Measurements from ENCODE around the gene CLEC6A. TPM values are rescaled to one million over a fixed set of nuclear protein-coding genes. Genes with fewer than 3 reads are reported as not detected.

CLEC6A gene
- total RNA-seq, 1 experiment from 2014 or later = not detected

DNA sequence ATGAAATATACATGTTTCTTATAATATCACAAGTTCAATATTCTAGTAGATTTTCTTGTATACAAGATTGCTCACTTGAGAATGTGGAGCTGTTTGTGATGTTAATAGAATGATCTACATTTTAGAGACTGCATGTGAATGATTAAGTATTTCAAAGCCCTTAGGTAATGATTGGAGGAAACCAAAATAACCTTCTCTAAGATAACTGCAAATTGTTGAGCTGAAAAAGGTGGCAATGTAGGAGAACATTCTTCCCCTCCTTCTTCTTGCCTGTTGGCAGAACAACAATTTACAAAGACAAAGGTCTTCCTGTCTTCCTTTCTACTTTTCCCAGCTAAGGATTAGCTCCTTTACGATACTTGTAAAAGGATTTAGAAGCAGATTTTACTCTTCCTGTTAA is 2.0 kb upstream of the CLEC6A start:
- Mint-ChIP-seq H3K4me1 (ENCODE audit: low read depth, unreplicated experiment) (peaks cover 13% of the 10 kb centered on the region), H3K36me3 (ENCODE audit: insufficient read depth, unreplicated experiment) (no peaks in the 10 kb centered on the region), H3K9me3 (ENCODE audit: low read depth, unreplicated experiment) (peaks cover 3% of the 10 kb centered on the region), H3K27me3 (ENCODE audit: unreplicated experiment) (peaks cover 8% of the 10 kb centered on the region), H3K27ac (ENCODE audit: unreplicated experiment) (no peak overlapping the region), H3K4me3 (ENCODE audit: low read depth, unreplicated experiment) (no peak overlapping the region)
- TF ChIP-seq CTCF (IDR thresholded peaks at IDR 0.05; ENCODE audit: unreplicated experiment) = no peak
- CTCF ChIA-PET = interaction anchor here (0.6 kb wide), 1 partner anchor 1276 kb away, joined by 3 read pairs; no protein-coding TSS in a partner anchor
- no peak for DNase-seq
- intact Hi-C loops (cut with micrococcal nuclease; ENCODE audit: unreplicated experiment) = loop anchor here (10.0 kb wide), 1 partner anchor 49 kb away; no protein-coding TSS in a partner anchor
- no TSS peak for BruUV-seq (replicated peaks)

DNA sequence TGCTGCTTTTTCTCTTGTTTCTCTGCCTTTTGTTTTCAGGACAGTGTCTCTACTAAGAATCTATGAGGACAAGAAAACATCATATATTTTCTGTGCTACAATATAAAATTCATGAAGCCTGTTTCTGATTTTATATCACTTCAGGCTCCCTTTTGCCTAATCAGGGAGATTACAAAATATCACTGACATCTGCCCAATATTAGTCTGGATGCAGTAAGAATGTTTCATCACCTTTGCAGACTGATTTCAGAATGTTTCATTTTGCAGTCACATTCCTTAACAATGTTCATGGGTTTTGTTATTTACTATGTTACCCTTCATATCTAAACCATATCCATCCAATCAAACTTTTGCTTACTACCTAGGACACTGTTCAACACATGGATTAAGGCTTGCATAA is 491 bp upstream of the CLEC6A start:
- H3K9me3 Mint-ChIP-seq (ENCODE audit: low read depth, unreplicated experiment) = peaks cover 3% of the 10 kb centered on the region
- H3K27me3 Mint-ChIP-seq (ENCODE audit: unreplicated experiment) = peaks cover 17% of the 10 kb centered on the region
- no peaks in the 10 kb centered on the region for H3K36me3 Mint-ChIP-seq (ENCODE audit: insufficient read depth, unreplicated experiment)
- H3K4me1 Mint-ChIP-seq (ENCODE audit: low read depth, unreplicated experiment) = no peaks in the 10 kb centered on the region
- BruUV-seq (replicated peaks) = no TSS peak
- no peak overlapping the region for H3K27ac Mint-ChIP-seq (ENCODE audit: unreplicated experiment)
- no peak for TF ChIP-seq CTCF (IDR thresholded peaks at IDR 0.05; ENCODE audit: unreplicated experiment)
- CTCF ChIA-PET = no interaction called here
- DNase-seq = no peak
- intact Hi-C loops (cut with micrococcal nuclease; ENCODE audit: unreplicated experiment) = loop anchor here (10.0 kb wide), 1 partner anchor 50 kb away; no protein-coding TSS in a partner anchor
- H3K4me3 Mint-ChIP-seq (ENCODE audit: low read depth, unreplicated experiment) = no peak overlapping the region

GRCh38 chr12:8461426-8461825 is 5.7 kb downstream of the CLEC6A start:
- Mint-ChIP-seq H3K4me3 (ENCODE audit: low read depth, unreplicated experiment) (no peak overlapping the region), H3K9me3 (ENCODE audit: low read depth, unreplicated experiment) (peaks cover 3% of the 10 kb centered on the region), H3K27me3 (ENCODE audit: unreplicated experiment) (peaks cover 20% of the 10 kb centered on the region), H3K4me1 (ENCODE audit: low read depth, unreplicated experiment) (no peaks in the 10 kb centered on the region), H3K27ac (ENCODE audit: unreplicated experiment) (no peak overlapping the region), H3K36me3 (ENCODE audit: insufficient read depth, unreplicated experiment) (no peaks in the 10 kb centered on the region)
- intact Hi-C loops (cut with micrococcal nuclease; ENCODE audit: unreplicated experiment) = no loop called here
- DNase-seq = no peak
- BruUV-seq (replicated peaks) = no TSS peak
- CTCF ChIA-PET = interaction anchor here (0.6 kb wide), 1 partner anchor 1226 kb away, joined by 5 read pairs; no protein-coding TSS in a partner anchor
- TF ChIP-seq CTCF (IDR thresholded peaks at IDR 0.05; ENCODE audit: unreplicated experiment) = no peak

DNA sequence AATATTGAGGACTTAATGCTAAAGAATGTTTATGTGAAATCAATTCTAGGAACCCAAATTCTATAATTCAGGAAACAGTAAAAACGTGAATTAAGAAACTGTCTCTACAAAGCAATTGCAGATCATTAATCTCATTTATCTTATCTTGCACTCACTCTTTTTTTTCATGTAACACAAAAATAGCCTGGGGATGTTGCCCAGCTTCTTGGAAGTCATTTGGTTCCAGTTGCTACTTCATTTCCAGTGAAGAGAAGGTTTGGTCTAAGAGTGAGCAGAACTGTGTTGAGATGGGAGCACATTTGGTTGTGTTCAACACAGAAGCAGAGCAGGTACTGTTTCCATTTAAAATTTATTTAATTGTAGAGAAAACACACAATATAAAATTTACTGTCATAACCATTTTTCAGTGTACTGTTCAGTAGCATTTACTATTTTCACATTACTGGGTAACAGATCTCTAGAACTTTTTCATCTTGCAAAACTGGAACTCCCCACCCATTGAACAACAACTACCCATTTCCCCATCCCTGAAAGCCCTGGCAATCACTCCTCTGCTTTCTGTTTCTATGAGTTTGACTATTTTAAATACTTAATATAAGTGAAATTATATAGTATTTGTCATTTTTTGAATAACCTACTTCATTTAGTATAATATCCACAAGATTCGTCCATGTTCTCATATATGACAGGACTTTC is 9.7 kb downstream of the CLEC6A start:
- intact Hi-C loops (cut with micrococcal nuclease; ENCODE audit: unreplicated experiment) = no loop called here
- peaks cover 2% of the 10 kb centered on the region for H3K9me3 Mint-ChIP-seq (ENCODE audit: low read depth, unreplicated experiment)
- H3K27me3 Mint-ChIP-seq (ENCODE audit: unreplicated experiment) = peaks cover 2% of the 10 kb centered on the region
- no peak for TF ChIP-seq CTCF (IDR thresholded peaks at IDR 0.05; ENCODE audit: unreplicated experiment)
- BruUV-seq (replicated peaks) = no TSS peak
- DNase-seq = no peak
- no peak overlapping the region for H3K4me3 Mint-ChIP-seq (ENCODE audit: low read depth, unreplicated experiment)
- H3K4me1 Mint-ChIP-seq (ENCODE audit: low read depth, unreplicated experiment) = no peaks in the 10 kb centered on the region
- no peak overlapping the region for H3K27ac Mint-ChIP-seq (ENCODE audit: unreplicated experiment)
- no peaks in the 10 kb centered on the region for H3K36me3 Mint-ChIP-seq (ENCODE audit: insufficient read depth, unreplicated experiment)
- CTCF ChIA-PET = no interaction called here
